Fibroblast of villous mesenchyme (primary cell): Measurements from ENCODE around the gene ZHX3. TPM values are rescaled to one million over a fixed set of nuclear protein-coding genes. Genes with fewer than 3 reads are reported as not detected.
A peak's percentile ranks its signal among the peaks of the same experiment; 100 is the strongest.
"Not testable (repeated sequence)": the region's sequence is repeated elsewhere in the genome, so short reads cannot be mapped to it uniquely, and the experiment has no call there.

ENCODE experiments used
- DNase-seq: peaks from one replicate; pipeline ENCODE4 v3.0.0-alpha.2; 2010; ENCODE audit warnings: low read depth
- H3K4me3 ChIP-seq: 2 replicates; pipeline ENCODE4 v1.5.1; 2011; ENCODE audit warnings: low read depth, mild to moderate bottlenecking, low read length
- CTCF ChIP-seq: IDR thresholded peaks from 2 replicates; pipeline ENCODE4 v1.5.1; 2012; ENCODE audit warnings: low read depth, mild to moderate bottlenecking, low read length; ENCODE audit not compliant: insufficient read depth
- total RNA-seq: library from RNA; depleted of rRNA; stranded (reverse); fragments of >200 nt; gene quantifications from 2 replicates; pipeline ENCODE4 v1.2.3, GENCODE V29; 2012

ZHX3 gene
- total RNA-seq, 1 donor = 39.3 TPM

GRCh38 chr20:41327178-41327577, 9.6 kb upstream of the ZHX3 start:
- no peak for DNase-seq
- TF ChIP-seq CTCF = no peak
- no peak overlapping the region for H3K4me3 ChIP-seq

DNA sequence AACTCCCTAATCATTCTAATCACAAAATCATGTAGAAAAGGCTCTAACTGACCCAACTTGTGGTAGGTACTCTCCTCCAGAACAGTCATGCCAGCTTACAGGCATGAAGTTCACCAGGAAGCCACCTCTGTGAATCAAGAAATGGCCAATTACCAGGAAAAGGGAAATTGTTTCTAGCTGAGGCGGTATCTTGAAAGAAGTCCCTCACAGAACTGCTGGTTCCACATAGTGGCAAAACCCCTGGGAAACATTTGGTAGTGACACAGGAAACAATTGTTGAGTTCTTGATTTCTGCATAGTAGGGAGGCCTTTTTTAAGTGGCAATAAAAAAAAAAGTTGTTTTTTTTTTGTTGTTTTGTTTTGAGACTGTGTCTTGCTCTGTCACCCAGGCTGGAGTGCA, 3.4 kb upstream of the ZHX3 start:
- DNase-seq = no peak
- no peak for TF ChIP-seq CTCF
- no peak overlapping the region for H3K4me3 ChIP-seq

DNA sequence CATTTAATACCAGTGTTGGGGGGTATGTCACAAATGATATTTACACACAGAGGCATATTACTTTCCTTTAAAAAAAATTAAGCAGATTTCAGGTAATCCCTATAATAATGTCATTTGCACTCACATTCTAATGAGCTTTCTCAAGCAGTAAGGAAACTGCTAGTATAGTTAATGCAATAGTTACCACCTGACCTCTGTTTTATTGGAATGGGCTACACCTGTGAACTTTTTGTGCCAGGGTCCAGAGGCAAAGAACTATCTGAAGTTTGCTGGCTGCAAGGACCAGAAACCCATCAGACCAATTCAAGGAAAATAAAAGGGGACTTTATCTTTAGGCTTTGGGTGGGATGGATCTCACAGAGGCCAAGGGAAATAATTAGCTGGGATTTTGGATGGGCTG, 2.9 kb upstream of the ZHX3 start:
- no peak for DNase-seq
- H3K4me3 ChIP-seq = no peak overlapping the region
- TF ChIP-seq CTCF = no peak

DNA sequence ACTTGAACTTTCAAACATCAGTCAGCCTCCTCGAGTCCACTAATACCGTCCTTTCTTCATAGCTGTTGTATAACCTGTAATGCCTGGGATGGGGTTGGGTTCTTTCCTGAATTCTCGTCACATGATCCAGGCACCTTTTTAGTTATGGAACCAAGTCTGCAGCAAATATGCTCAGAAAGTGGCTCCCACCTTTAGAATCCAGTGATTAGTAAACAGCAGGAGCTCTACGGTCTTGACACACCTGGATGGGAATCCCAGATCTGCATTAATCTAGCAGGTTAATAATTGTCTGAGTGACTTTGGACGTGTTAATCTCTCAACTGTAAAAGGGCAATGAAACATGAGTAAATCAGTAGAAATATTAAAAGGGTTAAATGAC, 729 bp upstream of the ZHX3 start:
- no peak for DNase-seq
- H3K4me3 ChIP-seq = peak overlapping the region; percentile 49
- no peak for TF ChIP-seq CTCF

GRCh38 chr20:41316602-41317545, 657 bp downstream of the ZHX3 start:
- DNase-seq = peak; percentile 78
- peak overlapping the region; percentile 89 for H3K4me3 ChIP-seq
- no peak for TF ChIP-seq CTCF

DNA sequence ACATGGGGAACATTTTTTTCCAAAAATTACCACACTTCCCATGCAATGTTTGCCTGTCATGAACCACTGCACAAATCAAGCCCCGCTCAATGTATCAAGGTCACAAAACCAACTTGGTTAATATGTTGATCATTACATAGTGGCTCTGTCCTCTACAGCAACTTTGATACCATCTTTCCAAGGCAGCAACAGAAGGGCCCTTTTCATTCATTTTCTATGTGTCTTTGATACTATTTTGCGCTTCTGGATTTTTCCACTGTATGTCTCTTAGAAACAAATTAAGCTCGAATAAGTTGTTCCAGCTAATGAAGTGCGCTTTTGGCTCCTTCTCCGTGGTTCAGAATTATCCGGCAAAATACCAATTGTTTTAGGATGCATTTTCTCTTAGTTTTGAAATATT, 1.5 kb downstream of the ZHX3 start:
- TF ChIP-seq CTCF = no peak
- peak overlapping the region; percentile 89 for H3K4me3 ChIP-seq
- DNase-seq = no peak

- TF ChIP-seq CTCF = no peak
- DNase-seq = no peak
- H3K4me3 ChIP-seq = no peak overlapping the region
Observed at GRCh38 chr20:41314386-41314785, 3.1 kb downstream of the ZHX3 start.

- not testable (repeated sequence) for H3K4me3 ChIP-seq, DNase-seq
Observed at GRCh38 chr20:41312009-41312408, 5.5 kb downstream of the ZHX3 start.
